GM21515 (cell line): ENCODE data around the gene KLHL30.

Experiments
- ATAC-seq: cut with Tn5 transposase; IDR thresholded peaks from one replicate; pipeline ENCODE4 v1.9.1; 2021; ENCODE audit not compliant: unreplicated experiment

The KLHL30 gene

GRCh38 chr2:238130111-238130695 is 8.3 kb upstream of the KLHL30 start:
- no peak for ATAC-seq

GRCh38 chr2:238130696-238131628 is 7.5 kb upstream of the KLHL30 start:
- ATAC-seq, result no peak

DNA sequence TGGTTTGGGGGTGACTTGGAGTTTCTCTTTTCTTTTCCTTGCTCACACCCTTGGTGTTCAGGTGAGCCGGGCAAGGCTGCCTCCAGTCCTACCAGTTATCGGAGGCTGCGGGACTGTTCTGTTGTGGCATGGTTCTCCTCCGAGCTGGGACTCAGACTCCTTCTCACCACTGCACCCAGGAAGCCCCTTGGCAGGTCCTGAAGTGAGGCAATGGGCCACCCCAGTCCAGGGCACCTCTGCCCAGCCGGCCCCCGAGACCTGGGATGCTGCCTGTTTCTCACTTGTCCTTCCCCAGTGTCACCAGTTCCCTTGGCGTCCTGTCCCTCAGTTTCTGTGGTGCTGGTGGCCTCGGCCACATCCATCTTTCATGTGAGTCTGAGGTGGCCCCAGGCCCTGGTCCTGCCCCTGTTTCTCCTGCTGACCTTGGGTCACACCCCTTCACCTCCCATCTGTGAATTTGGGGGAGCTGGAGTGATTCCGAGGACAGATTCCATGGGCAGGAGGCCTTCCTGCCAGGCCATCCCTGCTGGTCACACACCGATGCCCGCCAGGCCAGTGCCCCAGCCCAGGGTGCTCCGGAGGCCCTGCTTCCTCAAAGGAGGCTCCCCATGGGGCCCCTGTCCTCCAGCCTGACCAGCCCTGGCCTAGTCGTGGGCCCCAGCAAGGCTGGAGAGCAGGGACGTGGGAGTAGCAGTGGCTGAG is 6.6 kb upstream of the KLHL30 start:
- no peak for ATAC-seq

- no peak for ATAC-seq
These were observed 5.7 kb upstream of the KLHL30 start for GRCh38 chr2:238132463-238133450.

- ATAC-seq, result no peak
These were observed 4.7 kb upstream of the KLHL30 start for GRCh38 chr2:238133499-238134392.

GRCh38 chr2:238134393-238134785 is 4.1 kb upstream of the KLHL30 start:
- ATAC-seq, result no peak

GRCh38 chr2:238135601-238136150 is 2.8 kb upstream of the KLHL30 start:
- no peak for ATAC-seq

GRCh38 chr2:238136820-238137537 is 1.5 kb upstream of the KLHL30 start:
- ATAC-seq, result no peak

DNA sequence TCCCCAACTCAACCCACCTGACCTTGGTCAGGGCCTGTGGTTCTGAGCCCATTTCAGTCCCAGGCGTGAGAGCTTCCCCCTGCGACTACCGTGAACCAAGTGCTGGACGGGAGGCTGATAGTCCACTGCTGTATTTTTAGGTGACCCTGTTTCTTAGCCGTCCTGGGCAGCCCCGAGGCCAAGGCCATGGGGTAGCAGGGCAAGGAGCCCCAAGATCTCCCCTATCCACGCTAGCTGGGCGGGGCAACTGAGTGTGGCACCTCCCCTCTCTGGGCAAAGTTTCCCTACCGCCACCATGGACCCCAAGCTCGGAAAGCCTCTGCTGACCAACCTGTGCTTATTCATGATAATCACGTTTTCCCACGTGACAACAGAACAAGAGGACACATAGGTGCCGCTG is 583 bp upstream of the KLHL30 start:
- no peak for ATAC-seq

GRCh38 chr2:238139196-238140039 is 950 bp downstream of the KLHL30 start:
- ATAC-seq, result no peak

- no peak for ATAC-seq
These were observed 1.6 kb downstream of the KLHL30 start for GRCh38 chr2:238140040-238140439.

GRCh38 chr2:238140721-238141540 is 2.5 kb downstream of the KLHL30 start:
- ATAC-seq, result no peak

GRCh38 chr2:238141541-238142318 is 3.3 kb downstream of the KLHL30 start:
- no peak for ATAC-seq

DNA sequence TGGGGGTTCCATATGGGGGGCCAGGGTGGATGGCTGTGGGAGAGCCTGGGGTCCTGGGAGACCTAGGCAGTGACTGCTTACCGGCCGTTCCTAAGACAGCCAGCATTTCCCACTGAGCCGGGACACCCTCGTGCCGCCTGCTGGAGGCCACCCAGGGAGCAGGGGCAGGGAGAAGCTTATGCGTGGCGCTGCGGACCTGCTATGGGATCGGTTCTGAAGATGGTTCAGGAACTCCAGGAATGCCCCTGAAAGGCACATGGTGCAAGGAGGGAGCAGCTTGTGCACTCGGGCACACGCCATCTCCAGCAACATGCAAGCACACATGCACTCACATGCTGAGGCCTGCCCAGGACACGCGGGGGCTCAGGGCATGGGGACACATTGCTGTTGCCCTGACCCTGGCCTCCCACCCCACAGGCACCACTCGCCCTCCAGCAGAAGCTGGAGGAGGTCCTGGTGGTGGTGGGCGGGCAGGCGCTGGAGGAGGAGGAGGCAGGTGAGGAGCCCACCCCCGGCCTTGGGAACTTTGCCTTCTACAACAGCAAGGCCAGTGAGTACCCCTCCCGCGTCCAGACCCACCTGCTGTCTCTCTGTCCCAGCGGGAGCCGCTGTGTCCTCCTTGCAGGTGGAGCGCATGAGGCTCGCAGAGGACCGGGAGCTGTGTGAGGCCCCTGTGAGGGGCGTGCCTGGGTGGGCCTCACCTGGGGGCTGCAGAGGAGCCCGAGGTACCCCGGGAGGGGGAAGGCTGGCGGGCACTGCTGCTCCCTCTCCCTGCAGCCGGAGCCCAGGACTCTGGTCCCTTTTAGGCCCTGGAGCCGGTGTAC is 4.1 kb downstream of the KLHL30 start:
- ATAC-seq, result no peak

- no peak for ATAC-seq
These were observed 4.9 kb downstream of the KLHL30 start for GRCh38 chr2:238143239-238143951.
